ENCODE data around the gene ZNF230.

ZNF230 gene

DNA sequence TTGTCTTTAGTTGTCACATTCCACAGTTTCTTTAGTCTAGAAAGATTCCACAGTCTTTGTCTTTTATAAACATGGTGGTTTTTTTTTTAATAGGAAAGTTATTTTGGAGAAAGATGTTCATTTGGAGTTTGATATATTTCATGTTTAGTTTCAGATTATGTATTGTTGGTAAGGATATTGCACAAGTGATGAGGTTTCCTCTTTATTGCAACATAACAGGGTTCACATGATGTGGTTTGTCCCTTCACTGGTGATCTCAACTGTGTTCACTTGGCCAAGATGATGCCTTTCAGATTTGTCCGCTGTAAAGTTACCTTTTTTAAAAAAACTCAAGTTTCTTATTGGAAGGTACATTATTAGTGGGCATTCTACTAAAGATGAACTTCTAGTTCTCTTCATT, 3.2 kb downstream of the ZNF230 start:
- TF ChIP-seq CTCF (IDR thresholded peaks at IDR 0.05; ENCODE audit: low read depth, low read length), result no peak

DNA sequence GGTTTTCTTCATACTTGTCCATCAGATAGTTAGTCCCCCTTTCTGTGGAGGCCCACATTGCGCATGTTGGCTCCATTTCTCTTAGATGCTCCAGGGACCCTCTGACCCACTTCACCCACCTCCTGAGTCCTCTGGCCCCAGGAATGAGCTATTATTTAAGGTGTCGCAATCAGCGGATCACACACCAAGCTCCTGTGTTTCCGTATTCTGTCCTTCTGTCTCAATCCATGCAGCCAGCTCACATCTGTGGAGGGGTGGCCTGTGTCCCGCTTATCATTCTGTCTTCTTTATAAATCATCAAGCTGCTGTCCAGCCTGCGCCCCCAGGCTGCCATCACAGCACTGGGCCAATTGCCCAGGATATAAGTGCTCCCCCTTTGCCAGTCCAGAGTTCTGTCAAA, 4.7 kb downstream of the ZNF230 start:
- TF ChIP-seq CTCF (IDR thresholded peaks at IDR 0.05; ENCODE audit: low read depth, low read length), result no peak
- no peak overlapping the region for H3K4me3 ChIP-seq (replicated peaks in 1 of 2; ENCODE audit: low read depth in 2 of 2, low read length in 2 of 2)
- DNase-seq (ENCODE audit: low read depth in 2 of 2), result no peak

More for the DNA sequence above, 3.2 kb downstream of the ZNF230 start:
- H3K4me3 ChIP-seq (replicated peaks in 1 of 2; ENCODE audit: low read depth in 2 of 2, low read length in 2 of 2), result no peak overlapping the region
- DNase-seq (ENCODE audit: low read depth in 2 of 2), result peak; percentile 51 to 76

DNA sequence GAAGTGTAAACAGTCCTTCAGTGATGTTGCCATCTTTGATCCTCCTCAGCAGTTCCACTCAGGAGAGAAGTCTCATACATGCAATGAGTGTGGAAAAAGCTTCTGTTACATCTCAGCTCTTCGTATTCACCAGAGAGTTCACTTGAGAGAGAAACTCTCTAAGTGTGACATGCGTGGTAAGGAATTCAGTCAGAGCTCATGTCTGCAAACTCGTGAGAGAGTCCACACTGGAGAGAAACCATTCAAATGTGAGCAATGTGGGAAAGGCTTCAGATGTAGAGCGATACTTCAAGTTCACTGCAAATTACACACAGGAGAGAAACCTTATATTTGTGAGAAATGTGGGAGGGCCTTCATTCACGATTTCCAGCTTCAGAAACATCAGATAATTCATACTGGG, 7.7 kb downstream of the ZNF230 start:
- TF ChIP-seq CTCF (IDR thresholded peaks at IDR 0.05; ENCODE audit: low read depth, low read length), result no peak
- DNase-seq (ENCODE audit: low read depth in 2 of 2), result no peak

DNA sequence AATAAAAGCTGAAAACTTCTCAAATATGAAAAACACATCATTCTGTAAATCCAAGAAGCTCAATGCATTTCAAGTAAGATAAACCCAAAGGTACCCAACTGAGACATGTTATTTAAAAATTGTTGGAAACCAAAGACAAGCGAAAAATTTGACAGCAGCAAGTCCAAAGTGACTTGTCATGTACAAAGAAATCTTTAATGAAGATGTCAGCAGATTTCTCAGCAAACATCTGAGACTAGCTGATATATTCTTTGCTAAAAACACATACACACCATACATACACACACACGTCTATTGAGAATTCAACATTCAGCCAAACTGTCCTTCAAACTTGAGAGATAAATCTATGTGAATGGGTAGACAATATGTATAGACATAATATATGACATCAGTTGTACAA, 16.7 kb downstream of the ZNF230 start:
- DNase-seq (ENCODE audit: low read depth in 2 of 2), result no peak
- TF ChIP-seq CTCF (IDR thresholded peaks at IDR 0.05; ENCODE audit: low read depth, low read length), result no peak

More for the DNA sequence above, 7.7 kb downstream of the ZNF230 start:
- no peak overlapping the region for H3K4me3 ChIP-seq (replicated peaks in 1 of 2; ENCODE audit: low read depth in 2 of 2, low read length in 2 of 2)

DNA sequence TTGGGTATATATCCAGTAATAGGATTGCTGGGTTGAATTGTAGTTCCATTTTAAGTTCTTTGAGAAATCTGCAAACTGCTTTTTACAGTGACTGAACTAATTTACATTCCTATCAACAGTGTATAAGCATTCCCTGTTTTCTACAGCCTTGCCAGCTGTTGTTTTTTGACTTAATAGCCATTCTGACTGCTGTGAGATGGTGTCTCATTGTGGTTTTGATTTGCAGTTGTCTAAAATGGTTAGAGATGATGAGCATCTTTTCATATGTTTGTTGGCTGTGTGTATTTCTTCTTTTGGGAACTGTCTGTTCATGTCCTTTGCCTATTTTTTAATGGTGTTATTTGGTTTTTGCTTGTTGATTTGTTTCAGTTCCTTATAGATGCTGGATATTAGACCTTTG, 18.5 kb downstream of the ZNF230 start:
- TF ChIP-seq CTCF (IDR thresholded peaks at IDR 0.05; ENCODE audit: low read depth, low read length), result no peak
- H3K4me3 ChIP-seq (replicated peaks in 1 of 2; ENCODE audit: low read depth in 2 of 2, low read length in 2 of 2), result no peak overlapping the region
- no peak for DNase-seq (ENCODE audit: low read depth in 2 of 2)

More for the DNA sequence above, 16.7 kb downstream of the ZNF230 start:
- no peak overlapping the region for H3K4me3 ChIP-seq (replicated peaks in 1 of 2; ENCODE audit: low read depth in 2 of 2, low read length in 2 of 2)

- DNase-seq (ENCODE audit: low read depth in 2 of 2), result no peak
- peak overlapping the region; percentile 78 to 90 for H3K4me3 ChIP-seq (replicated peaks in 1 of 2; ENCODE audit: low read depth in 2 of 2, low read length in 2 of 2)
- TF ChIP-seq CTCF (IDR thresholded peaks at IDR 0.05; ENCODE audit: low read depth, low read length), result no peak
Observed at GRCh38 chr19:44024900-44025216, 22.1 kb downstream of the ZNF230 start.

GRCh38 chr19:44025217-44025936, 22.6 kb downstream of the ZNF230 start, which contains the start of gene ZNF222:
Gene ZNF222 (plus strand): TSS chr19:44025379. CDS start chr19:44025437, 58 bp downstream.
- peak within 1 kb of the TSS; percentile 78 to 90 for H3K4me3 ChIP-seq (replicated peaks in 1 of 2; ENCODE audit: low read depth in 2 of 2, low read length in 2 of 2)

More at GRCh38 chr19:44025217-44025936, 22.6 kb downstream of the ZNF230 start, which contains the start of gene ZNF222:
- no peak for TF ChIP-seq CTCF (IDR thresholded peaks at IDR 0.05; ENCODE audit: low read depth, low read length)
- peak; percentile 89 to 93 for DNase-seq (ENCODE audit: low read depth in 2 of 2)
